GM04503 (cell line): ENCODE measurements around the gene MCHR1.
"Not testable (repeated sequence)": the region's sequence is repeated elsewhere in the genome, so short reads cannot be mapped to it uniquely, and the experiment has no call there.

Source experiments
- DNase-seq: peaks from one replicate; pipeline ENCODE4 v3.0.0-alpha.2; 2012; ENCODE audit warnings: low read depth

The MCHR1 gene

GRCh38 chr22:40679249-40679963, at the start of gene MCHR1:
Gene MCHR1, plus strand, starts transcription at chr22:40679484. Its CDS starts 169 bp downstream, at chr22:40679653.
- DNase-seq = no peak

DNA sequence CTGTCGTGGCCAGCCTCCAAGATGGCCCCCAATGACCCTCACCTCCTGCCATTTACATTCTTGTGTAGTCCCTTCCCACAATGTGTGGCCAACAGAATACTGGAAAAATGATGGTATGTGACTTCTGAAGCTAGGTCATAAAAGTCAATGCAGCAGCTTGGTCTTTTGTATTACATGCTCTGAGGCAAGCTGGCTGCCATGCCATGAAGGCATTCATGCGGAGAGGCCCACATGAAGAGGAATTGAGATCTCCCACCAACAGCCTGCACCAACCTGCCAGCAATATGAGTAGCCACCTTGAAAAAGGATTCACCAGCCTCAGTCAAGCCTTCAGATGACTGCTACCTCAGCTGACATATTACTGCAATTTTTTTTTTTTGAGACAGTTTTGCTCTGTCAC, 47.4 kb upstream of the MCHR1 start:
- DNase-seq = no peak

- no peak for DNase-seq
Observed at GRCh38 chr22:40633036-40633435, 46.2 kb upstream of the MCHR1 start.

GRCh38 chr22:40634119-40634903, 45.0 kb upstream of the MCHR1 start:
- DNase-seq = no peak

DNA sequence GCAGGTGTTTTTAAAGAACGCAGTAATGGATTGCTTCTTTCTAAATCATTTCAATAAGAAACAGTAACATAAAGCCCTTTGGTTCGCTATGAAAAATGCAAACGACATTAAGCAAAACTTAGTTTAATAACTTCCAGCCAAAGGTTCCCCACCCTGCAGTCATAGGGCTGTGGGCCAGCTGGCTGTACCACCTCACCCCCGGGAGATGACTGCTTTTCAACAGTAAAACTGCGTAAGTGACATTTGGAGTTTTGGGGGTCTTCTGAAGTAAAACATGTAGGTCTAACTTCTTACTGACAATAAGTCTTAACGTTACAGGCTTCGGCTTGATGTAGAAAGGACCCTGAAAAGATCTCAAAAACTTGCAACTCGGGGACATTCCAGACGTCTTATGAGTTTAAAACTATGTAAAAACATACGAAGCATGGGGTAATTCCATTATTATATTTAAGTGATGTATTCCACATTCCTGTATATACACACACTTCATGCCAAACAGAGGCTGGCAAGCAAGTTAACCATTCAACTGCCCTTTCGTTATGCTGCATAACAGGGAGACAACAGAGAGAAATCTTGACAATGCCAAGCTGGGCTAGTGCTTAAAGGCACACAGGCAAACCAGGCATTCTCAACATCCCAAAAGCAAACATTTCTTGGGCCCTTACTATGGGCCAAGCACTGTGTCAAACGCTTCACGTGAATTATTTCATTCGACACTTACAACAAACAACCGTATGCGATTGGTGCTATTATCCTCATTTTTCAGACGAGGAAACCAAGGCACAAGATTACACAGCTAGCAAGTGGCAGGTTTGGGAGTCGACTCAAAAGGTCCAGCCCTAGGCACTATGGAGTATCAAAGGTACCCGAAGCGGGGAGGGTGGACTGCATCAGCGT, 44.0 kb upstream of the MCHR1 start:
- no peak for DNase-seq

DNA sequence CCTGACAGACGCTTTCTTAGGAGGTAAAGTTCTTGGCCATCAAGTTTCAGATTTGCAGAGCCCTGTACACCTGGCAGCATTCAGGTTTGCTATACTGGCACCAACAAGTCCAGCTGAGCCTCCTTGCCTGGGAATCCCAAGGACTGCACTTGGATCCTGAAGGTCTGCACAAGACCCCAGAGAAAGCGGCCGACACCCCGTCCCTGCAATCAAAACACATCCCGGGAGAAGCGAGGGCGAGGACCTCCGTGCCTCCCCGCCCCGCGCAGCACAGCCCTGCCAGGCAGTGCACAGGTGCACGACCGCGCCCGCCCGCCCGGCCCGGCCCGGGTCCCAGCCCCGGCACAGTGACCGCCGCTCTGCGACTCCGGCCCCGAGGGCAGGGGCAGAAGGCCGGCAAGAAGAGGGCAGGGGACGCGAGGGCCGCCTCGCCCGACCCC, 43.3 kb upstream of the MCHR1 start:
- no peak for DNase-seq

DNA sequence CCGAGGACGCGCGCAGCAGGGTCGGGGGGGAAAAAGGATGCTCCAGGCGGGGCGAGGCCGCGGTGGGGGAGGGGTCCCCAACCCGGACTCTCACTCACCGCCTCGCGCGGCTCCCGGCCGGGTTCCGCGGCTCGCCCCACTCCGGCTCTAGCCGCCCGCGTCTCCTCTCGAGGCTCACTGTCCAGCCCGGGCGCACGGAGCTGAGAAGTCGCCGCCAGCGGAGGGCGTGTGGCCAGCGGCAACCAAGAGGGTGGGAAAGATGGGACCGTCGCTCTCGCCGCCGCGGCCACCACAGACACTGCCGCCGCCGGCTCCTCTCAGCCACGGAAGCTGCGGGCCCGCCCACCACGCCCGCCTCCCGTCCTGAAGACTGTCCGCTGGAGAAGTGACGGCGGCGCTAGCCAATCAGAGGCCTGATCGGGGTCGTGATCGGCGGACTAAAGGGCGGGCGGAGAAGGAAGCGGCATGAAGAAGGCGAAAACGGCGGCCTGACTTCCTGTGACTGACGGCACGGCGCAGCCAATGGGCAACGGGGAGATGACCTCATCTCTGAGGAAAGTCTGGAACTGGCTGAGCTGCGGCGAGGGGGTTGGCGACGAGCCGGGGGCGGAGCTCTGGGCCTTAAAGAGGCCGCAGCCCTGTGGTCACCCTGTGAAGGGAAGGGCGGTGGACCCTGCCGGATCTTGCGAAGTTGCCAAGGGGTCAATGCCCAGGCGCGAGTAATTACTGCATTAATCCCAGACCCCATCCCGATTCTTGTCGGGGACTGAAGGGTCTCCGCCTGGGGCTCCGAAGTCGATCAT, 42.7 kb upstream of the MCHR1 start, which contains the start of gene MRTFA:
MRTFA (minus strand) TSS at position 340 of the 803 bp plus-strand sequence.
- peak; percentile 96 for DNase-seq

DNA sequence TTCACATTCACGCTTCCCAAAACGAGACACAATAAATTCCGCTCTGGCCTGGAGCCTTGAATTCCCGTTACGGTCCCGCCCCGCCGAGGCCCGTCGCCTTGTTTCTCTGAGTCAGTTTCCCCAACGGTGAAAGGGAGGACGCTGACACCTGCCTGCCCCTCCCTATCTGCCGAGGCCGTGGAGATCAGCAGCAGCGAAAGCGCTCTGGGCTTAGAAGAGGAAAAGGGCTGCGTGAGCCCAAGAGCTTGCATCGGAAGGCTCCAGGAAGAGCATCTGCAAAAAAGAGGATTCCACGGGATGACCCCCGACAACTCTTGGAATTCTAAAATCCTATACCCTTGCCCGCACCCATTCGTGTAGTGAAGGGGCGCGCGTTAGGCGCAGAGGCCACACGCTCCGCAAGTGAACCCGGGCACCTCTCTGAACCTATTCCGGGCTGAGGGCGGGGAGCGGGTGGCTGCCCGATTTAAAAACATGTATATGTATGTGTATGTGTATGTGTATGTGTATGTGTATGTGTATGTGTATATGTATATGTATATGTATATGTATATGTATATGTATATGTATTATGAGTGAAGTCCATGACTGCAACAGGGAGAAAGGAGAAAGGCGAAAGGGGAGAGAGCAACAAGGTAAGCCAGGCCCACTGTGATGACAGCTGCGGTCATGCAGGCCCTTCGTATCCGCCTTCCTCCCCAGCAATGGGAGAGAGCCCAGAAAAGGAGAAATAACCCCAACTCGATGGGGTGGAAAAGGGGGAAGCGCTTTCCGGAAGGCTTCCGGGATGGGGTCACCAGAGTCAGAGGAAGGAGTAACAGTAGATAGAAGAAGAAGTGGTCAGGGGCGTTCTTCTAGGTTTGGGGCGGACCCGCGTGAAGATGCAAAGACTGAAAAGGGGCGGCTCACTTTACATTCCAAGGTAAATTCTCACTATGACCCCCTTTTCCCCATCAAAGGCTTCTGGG, 41.8 kb upstream of the MCHR1 start:
- no peak for DNase-seq

DNA sequence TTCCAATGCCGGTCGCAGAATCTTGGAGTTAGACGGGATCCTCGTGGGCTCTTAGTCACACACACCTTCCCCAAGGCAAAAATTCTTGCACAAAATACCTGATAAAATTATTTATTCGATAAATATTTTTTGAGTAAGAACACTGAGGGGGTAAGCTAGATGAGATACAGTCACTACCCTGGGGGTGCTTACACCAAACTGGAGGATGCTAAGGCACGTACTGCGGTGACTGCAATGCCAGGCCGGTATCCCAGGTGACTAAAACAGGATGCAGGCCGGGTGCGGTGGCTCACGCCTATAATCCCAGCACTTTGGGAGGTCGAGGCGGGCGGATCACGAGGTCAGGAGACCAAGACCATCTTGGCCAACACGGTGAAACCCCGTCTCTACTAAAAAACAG, 41.0 kb upstream of the MCHR1 start:
- no peak for DNase-seq

- no peak for DNase-seq
Observed at GRCh38 chr22:40641269-40641668, 38.0 kb upstream of the MCHR1 start.

DNA sequence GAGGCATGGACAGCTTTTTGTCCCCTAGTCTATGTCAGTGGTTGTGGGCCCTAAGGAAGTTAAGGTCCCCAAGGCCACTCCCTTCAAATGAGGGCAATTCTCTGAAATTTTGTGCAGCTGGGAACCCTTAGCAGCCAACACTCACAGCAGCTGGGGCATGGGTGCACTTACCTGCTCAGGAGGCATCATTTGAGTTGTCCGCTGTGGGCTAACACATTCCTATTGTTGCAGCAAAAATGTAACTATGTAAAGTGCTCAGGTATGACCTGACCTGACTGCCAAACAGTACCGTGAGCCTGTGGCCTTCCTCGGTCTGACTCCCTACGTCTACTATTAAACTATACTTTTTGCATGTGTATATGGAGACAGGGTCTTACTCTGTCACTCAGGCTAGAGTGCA, 37.0 kb upstream of the MCHR1 start:
- DNase-seq = no peak

DNA sequence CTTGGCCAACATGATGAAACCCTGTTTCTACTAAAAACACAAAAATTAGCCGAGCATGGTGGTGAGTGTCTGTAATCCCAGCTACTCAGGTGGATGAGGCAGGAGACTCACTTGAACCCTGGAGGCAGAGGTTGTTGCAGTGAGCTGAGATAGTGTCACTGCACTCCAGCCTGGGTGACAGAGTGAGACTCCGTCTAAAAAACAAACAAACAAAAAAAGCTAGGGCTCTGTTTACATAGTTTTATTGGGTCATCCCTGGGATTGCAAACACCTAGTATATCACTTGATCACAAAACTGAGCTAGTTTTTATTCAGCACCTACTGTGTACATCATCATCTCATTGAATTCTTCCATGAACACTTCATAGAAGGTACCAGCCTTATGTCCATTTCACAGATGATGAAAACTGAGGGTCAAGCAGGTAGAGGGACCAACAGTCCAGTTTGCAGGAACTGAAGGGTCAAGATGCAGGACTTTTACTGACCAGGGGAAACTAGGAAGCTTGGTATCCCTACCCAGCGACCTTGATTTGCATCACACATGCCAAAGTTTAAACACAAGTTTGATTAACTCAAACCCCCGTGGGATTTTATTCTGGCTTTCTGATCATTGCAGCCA, 33.6 kb upstream of the MCHR1 start:
- DNase-seq = no peak

DNA sequence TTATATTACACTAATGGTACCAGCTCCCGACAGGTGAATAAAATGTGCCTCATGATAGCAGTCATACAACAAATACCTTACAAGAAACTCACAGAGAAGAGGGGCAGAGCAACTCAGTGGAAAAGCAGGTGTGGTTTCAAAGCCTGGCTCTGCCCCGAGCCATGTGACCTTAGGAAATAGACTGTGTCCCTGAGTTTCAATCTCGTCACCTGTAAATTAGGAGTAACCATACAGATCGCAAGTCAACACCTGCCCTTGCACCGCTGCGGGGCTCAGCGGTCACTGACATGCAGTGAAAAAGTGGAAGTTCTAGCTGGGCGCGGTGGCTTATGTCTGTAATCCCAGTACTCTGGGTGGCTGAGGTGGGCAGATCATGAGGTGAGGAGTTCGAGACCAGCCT, 30.9 kb upstream of the MCHR1 start:
- DNase-seq = no peak

GRCh38 chr22:40651057-40651456, 28.2 kb upstream of the MCHR1 start:
- DNase-seq = no peak

GRCh38 chr22:40651563-40652501, 27.5 kb upstream of the MCHR1 start:
- peak; percentile 97 for DNase-seq

DNA sequence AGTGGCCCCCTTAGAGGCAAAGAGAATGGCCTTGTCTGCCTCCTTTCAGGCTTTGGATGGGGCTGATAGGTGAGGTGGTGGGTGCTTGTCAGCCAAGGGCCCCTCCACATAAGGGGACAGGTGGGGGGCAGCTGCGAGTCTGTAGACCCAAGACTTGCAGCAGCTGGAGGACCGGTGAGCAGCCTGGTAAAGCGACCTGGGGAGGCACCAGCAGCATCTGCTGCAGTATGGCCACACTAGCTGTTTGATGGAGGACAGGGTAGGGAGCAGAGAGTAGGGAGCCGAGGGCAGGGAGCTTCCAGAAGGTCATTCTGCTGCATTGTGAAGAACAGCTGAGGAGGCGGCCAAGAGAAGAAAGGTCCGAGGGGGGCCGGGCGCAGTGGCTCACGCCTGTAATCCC, 25.9 kb upstream of the MCHR1 start:
- DNase-seq = no peak

GRCh38 chr22:40654522-40655167, 24.6 kb upstream of the MCHR1 start:
- DNase-seq = no peak

GRCh38 chr22:40655941-40656340, 23.3 kb upstream of the MCHR1 start:
- not testable (repeated sequence) for DNase-seq
